Measurements from ENCODE around the gene ABI2. TPM values are rescaled to one million over a fixed set of nuclear protein-coding genes. Genes with fewer than 3 reads are reported as not detected.
A peak's percentile ranks its signal among the peaks of the same experiment; 100 is the strongest.
"Not testable (repeated sequence)": the region's sequence is repeated elsewhere in the genome, so short reads cannot be mapped to it uniquely, and the experiment has no call there.

ABI2 gene
- total RNA-seq, 1 donor, result 58.3 TPM

DNA sequence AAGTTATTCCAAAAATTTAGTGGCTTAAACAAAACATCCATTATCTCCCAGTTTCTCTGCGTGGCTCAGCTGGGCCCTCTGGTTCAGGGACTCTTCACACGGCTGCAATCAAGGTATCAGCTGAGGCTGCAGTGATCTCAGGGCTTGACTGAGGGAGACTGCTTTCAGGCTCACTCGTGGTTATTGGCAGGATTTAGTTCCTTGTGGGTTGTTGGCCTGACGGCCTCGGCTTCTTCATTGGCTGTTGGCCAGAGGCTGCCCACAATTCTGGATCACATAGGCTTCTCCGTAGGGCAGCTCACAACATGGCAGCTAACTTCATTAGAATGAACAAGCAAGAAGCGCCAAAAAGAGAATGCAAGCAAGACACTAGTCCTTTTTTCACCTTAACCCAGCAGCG, 90.1 kb downstream of the ABI2 start:
- TF ChIP-seq, protein P1, sequence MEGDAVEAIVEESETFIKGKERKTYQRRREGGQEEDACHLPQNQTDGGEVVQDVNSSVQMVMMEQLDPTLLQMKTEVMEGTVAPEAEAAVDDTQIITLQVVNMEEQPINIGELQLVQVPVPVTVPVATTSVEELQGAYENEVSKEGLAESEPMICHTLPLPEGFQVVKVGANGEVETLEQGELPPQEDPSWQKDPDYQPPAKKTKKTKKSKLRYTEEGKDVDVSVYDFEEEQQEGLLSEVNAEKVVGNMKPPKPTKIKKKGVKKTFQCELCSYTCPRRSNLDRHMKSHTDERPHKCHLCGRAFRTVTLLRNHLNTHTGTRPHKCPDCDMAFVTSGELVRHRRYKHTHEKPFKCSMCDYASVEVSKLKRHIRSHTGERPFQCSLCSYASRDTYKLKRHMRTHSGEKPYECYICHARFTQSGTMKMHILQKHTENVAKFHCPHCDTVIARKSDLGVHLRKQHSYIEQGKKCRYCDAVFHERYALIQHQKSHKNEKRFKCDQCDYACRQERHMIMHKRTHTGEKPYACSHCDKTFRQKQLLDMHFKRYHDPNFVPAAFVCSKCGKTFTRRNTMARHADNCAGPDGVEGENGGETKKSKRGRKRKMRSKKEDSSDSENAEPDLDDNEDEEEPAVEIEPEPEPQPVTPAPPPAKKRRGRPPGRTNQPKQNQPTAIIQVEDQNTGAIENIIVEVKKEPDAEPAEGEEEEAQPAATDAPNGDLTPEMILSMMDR (IDR thresholded peaks at IDR 0.05; ENCODE audit: insufficient read depth, low read depth, low read length), result no peak
- H3K4me3 ChIP-seq (ENCODE audit: low read depth, low read length), result no peak overlapping the region
- DNase-seq (ENCODE audit: low read depth), result no peak

DNA sequence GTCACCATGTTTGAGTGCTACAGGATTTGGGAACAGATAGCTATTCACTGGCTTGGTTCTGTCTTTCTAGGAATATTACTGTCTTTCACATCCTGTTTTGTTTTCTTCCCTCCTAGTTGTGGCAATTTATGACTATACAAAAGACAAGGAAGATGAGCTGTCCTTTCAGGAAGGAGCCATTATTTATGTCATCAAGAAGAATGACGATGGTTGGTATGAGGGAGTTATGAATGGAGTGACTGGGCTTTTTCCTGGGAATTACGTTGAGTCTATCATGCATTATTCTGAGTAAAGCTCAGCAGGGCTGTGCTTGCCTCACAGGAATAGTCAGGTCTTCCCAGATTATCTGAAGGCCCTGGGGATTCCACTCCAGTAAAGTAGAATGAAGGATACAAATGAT, 98.9 kb downstream of the ABI2 start:
- peak; percentile 72 for DNase-seq (ENCODE audit: low read depth)
- TF ChIP-seq, protein P1 (IDR thresholded peaks at IDR 0.05; ENCODE audit: insufficient read depth, low read depth, low read length), result no peak

DNA sequence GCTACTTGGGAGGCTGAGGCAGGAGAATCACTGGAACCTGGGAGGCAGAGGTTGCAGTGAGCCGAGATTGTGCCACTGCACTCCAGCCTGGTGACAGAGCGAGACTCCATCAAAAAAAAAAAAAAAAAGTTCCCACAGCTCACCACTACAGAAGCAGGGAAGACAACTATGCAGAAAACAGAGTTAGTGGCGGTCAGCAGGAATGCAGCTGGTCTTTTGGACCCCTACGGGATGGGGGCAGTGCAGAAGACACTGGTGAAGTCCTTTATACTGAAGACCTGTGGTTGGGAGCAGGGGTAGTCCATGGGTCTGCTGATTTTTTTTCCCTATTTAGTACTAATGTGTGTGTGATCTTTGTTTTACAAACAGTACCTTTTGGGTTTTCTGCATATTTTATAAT, 101.4 kb downstream of the ABI2 start:
- DNase-seq (ENCODE audit: low read depth), result not testable (repeated sequence)

More for the DNA sequence above, 98.9 kb downstream of the ABI2 start:
- H3K4me3 ChIP-seq (ENCODE audit: low read depth, low read length), result no peak overlapping the region

DNA sequence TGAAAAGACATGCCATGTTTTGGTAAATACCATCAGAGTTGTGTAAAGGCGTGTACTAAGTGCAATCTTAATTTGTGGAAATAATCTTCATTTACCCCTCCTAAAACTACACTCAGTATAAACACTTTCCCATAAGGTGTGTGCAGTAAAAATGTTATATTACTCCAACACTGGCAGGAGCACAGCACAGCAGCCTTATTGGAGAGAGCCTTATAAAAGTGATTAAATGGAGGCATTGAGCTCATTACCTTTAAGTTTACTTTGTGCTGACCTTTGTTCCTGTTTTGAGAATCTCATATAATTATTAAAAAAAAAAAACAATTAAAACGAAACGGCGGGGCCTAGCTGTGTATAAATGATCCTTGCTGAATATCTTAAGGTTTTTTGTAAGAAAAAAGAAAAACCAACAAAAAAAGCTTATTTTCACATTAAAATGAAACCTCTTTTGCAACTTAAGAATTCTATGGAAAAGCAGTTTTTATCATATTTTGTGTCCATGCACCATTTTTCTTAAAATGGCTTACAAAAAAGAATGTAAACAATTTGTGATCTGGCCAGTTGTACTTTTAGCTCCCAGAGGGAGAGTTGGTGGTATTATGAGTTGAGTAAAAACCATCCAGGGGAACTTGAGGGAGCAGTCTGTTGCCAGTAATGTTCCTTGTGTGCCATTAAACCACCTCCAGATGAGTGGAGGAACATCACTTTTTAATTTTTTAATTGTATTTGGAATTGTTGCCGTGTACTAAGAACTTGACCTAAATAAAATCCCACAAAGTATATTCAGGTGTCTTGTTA, 103.4 kb downstream of the ABI2 start:
- no peak overlapping the region for H3K4me3 ChIP-seq (ENCODE audit: low read depth, low read length)
- TF ChIP-seq, protein P1 (IDR thresholded peaks at IDR 0.05; ENCODE audit: insufficient read depth, low read depth, low read length), result no peak
- DNase-seq (ENCODE audit: low read depth), result peak; percentile 33

More for the DNA sequence above, 101.4 kb downstream of the ABI2 start:
- not testable (repeated sequence) for H3K4me3 ChIP-seq (ENCODE audit: low read depth, low read length)

DNA sequence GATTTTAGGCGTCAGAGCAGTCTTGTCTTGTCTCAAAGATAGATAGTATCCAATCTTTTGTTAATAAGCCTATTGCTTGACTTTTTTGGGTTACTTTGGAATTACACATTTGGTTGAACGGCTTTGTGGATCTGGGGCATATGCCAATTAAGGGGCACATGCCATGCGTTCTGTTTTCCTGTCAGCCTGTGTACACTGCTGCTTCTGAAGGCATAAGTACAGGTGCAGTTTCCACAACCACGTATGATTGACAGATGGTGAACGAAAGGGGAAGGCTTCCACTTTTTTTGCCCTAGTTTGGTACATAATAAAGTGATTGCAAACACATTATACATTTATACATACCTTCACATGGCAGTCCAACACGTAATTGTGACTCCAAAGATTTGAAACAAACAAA, 104.6 kb downstream of the ABI2 start:
- no peak overlapping the region for H3K4me3 ChIP-seq (ENCODE audit: low read depth, low read length)
- TF ChIP-seq, protein P1 (IDR thresholded peaks at IDR 0.05; ENCODE audit: insufficient read depth, low read depth, low read length), result no peak
- no peak for DNase-seq (ENCODE audit: low read depth)

DNA sequence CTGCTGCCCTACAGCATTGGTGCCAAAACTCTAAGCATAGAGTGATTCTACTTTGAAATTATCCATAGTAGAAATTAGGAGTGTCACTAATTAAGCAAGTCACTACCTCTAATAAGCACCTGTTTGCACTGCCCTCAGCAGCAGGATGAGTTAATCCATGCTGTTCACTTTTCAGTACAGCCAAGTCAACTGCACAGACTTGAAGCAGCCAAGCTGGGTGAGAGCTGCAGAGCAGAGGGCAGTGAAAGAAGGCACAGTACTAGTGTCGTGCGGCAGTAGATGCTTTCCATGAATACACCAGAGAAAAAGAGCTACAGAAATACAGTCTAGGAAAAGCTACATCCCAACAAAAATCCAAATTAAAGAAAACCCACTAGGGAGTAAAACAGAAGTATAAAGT, 108.3 kb downstream of the ABI2 start:
- no peak for DNase-seq (ENCODE audit: low read depth)
- TF ChIP-seq, protein P1 (IDR thresholded peaks at IDR 0.05; ENCODE audit: insufficient read depth, low read depth, low read length), result no peak
- no peak overlapping the region for H3K4me3 ChIP-seq (ENCODE audit: low read depth, low read length)

DNA sequence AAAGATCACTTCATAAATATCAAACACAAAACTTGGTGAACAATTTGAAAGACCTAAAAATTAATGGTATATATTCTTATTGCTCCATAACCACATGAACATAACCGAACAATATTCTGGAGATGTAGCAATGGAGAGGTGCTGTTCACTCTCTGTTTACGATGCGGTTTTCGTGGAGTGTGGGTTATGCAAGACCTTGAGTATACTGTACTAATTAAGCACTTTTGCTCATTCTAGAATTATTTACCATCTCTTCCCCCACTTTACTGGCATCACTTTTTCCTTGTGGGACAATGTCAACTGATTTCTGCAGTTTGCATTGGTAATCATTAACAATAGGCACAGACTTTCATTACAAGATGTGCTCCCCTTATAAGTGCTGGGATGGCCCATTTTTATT, 109.3 kb downstream of the ABI2 start:
- H3K4me3 ChIP-seq (ENCODE audit: low read depth, low read length), result no peak overlapping the region
- peak; percentile 75 for DNase-seq (ENCODE audit: low read depth)
- TF ChIP-seq, protein P1 (IDR thresholded peaks at IDR 0.05; ENCODE audit: insufficient read depth, low read depth, low read length), result no peak

Data from fibroblast of villous mesenchyme (primary cell).